PC-3 (cell line): ENCODE measurements around the gene ASB5. TPM values are rescaled to one million over a fixed set of nuclear protein-coding genes. Genes with fewer than 3 reads are reported as not detected.

ENCODE experiments used
- ATAC-seq: fragments of 200-7000 bp; cut with Tn5 transposase; 2 replicates; pipeline ENCODE4 v1.9.1; 2020; ENCODE audit warnings: mild to moderate bottlenecking, moderate library complexity
- BruUV-seq: library from RNA; stranded (reverse); fragments of 400-500 nt; replicated peaks from 2 replicates; lab custom pipeline; 2021; lab: Mats Ljungman, UMichigan
- CTCF ChIA-PET: fragments of 300-600 bp; sonication (Branson Sonifier 250); formaldehyde crosslinking; loops from one replicate; lab custom pipeline; 2022; ENCODE audit warnings: antibody characterized with exemption; lab: Charles Lee
- POLR2A ChIA-PET: fragments of 300-600 bp; sonication (Branson Sonifier 250); formaldehyde crosslinking; loops from one replicate; lab custom pipeline; 2022; ENCODE audit warnings: antibody characterized with exemption; ENCODE audit not compliant: unreplicated experiment; lab: Charles Lee
- DNase-seq: peaks from one replicate; pipeline ENCODE4 v3.0.0-alpha.2; 2015
- H2AFZ ChIP-seq: fragments of 300-600 bp; sonication (generic); 2 replicates; pipeline ENCODE4 v1.6.0; 2016; ENCODE audit warnings: antibody characterized with exemption, low read length
- H3F3A ChIP-seq: fragments of 300-600 bp; sonication (generic); one replicate; pipeline ENCODE4 v1.6.0; 2017; ENCODE audit warnings: antibody characterized with exemption, low read length, control low read depth, mild to moderate bottlenecking; ENCODE audit not compliant: unreplicated experiment
- H3K27ac ChIP-seq: fragments of 300-600 bp; sonication (generic); 2 replicates; pipeline ENCODE4 v1.5.1; 2016; ENCODE audit warnings: mild to moderate bottlenecking, low read length
- H3K27me3 ChIP-seq: fragments of 300-600 bp; sonication (generic); 2 replicates; pipeline ENCODE4 v1.6.1; 2016; ENCODE audit warnings: low read length, mixed read lengths
- H3K36me3 ChIP-seq: fragments of 300-600 bp; sonication (generic); 2 replicates; pipeline ENCODE4 v1.6.1; 2016; ENCODE audit warnings: low read depth, mixed run types, low read length, mixed read lengths
- H3K4me1 ChIP-seq: fragments of 300-600 bp; sonication (generic); 2 replicates; pipeline ENCODE4 v1.5.1; 2016; ENCODE audit warnings: low read length; ENCODE audit not compliant: insufficient read depth
- H3K4me2 ChIP-seq: fragments of 300-600 bp; sonication (generic); 2 replicates; pipeline ENCODE4 v1.6.0; 2016; ENCODE audit warnings: low read length
- H3K4me3 ChIP-seq: fragments of 300-600 bp; sonication (generic); 2 replicates; pipeline ENCODE4 v1.5.1; 2016; ENCODE audit warnings: mild to moderate bottlenecking, low read length, mixed read lengths
- H3K79me2 ChIP-seq: fragments of 300-600 bp; sonication (generic); 2 replicates; pipeline ENCODE4 v1.6.1; 2017; ENCODE audit warnings: low read length, mixed read lengths
- H3K9ac ChIP-seq: fragments of 300-600 bp; sonication (generic); 2 replicates; pipeline ENCODE4 v1.6.0; 2016; ENCODE audit warnings: mild to moderate bottlenecking, low read length
- H3K9me2 ChIP-seq: fragments of 300-600 bp; sonication (generic); replicated peaks from 2 replicates; pipeline ENCODE4 v1.6.1; 2016; ENCODE audit warnings: mixed run types, low read length, mixed read lengths
- H3K9me3 ChIP-seq: fragments of 300-600 bp; sonication (generic); 2 replicates; pipeline ENCODE4 v1.6.1; 2016; ENCODE audit warnings: low read length, mixed read lengths
- H4K20me1 ChIP-seq: fragments of 300-600 bp; sonication (generic); 2 replicates; pipeline ENCODE4 v1.6.1; 2016; ENCODE audit warnings: low read length, mixed read lengths
- CTCF ChIP-seq: fragments of 300-600 bp; sonication (generic); conservative IDR thresholded peaks from 2 replicates; pipeline ENCODE4 v1.5.1; 2017; ENCODE audit warnings: antibody characterized with exemption, low read depth, mild to moderate bottlenecking, low read length
- EZH2 ChIP-seq: fragments of 300-600 bp; sonication (generic); IDR thresholded peaks from one replicate; pipeline ENCODE4 v1.6.1; 2017; ENCODE audit warnings: antibody characterized with exemption, mild to moderate bottlenecking, low read length; ENCODE audit not compliant: unreplicated experiment
- EZH2phosphoT487 ChIP-seq: fragments of 300-600 bp; sonication (generic); IDR thresholded peaks from 2 replicates; pipeline ENCODE4 v1.6.1; 2018; ENCODE audit warnings: mild to moderate bottlenecking, antibody characterized with exemption, low read length, borderline replicate concordance
- intact Hi-C: fragments of 100-400 bp; cut with micrococcal nuclease; formaldehyde crosslinking; loops from 2 replicates; pipeline ENCODE4 v1.9.0; 2023
- total RNA-seq: library from RNA; depleted of rRNA; stranded (reverse); fragments of >200 nt; gene quantifications from 2 replicates; pipeline ENCODE4 v1.2.3, GENCODE V29; 2014

The ASB5 gene
- total RNA-seq, 1 experiment from 2014 or later = not detected

- Histone ChIP-seq H4K20me1 (no peaks in the 10 kb centered on the region), H3K4me2 (no peak overlapping the region), H3K27me3 (no peaks in the 10 kb centered on the region), H3K9ac (no peak overlapping the region), H3K27ac (no peak overlapping the region), H3K4me1 (peaks cover 14% of the 10 kb centered on the region; the same call in 1 of the 2 replicates), H3K36me3 (no peaks in the 10 kb centered on the region), H3F3A (no peaks in the 10 kb centered on the region), H3K79me2 (no peaks in the 10 kb centered on the region), H3K9me2 (no peaks in the 10 kb centered on the region), H3K9me3 (no peaks in the 10 kb centered on the region), H3K4me3 (no peak overlapping the region), H2AFZ (no peak overlapping the region)
- TF ChIP-seq EZH2phosphoT487 (no peak), EZH2 (no peak), CTCF (no peak)
- DNase-seq = peak; percentile 17
- ATAC-seq = no peak
- ChIA-PET CTCF (no interaction called here), POLR2A (no interaction called here)
- BruUV-seq = no TSS peak
- intact Hi-C loops = no loop called here
These were observed 81.4 kb downstream of the ASB5 start for GRCh38 chr4:176187624-176188023.

GRCh38 chr4:176186671-176187395 lies 82.2 kb downstream of the ASB5 start:
- H3K9me2 ChIP-seq = no peaks in the 10 kb centered on the region
- DNase-seq (no peak), ATAC-seq (no peak)
- H3K4me1 ChIP-seq = peaks cover 6% of the 10 kb centered on the region; the same call in 1 of the 2 replicates
- no peaks in the 10 kb centered on the region for H3K36me3 ChIP-seq
- no peaks in the 10 kb centered on the region for H3F3A ChIP-seq
- H3K9me3 ChIP-seq = no peaks in the 10 kb centered on the region
- no peak overlapping the region for H3K27ac ChIP-seq
- H3K9ac ChIP-seq = no peak overlapping the region
- no peaks in the 10 kb centered on the region for H3K79me2 ChIP-seq
- intact Hi-C loops = no loop called here
- no peaks in the 10 kb centered on the region for H4K20me1 ChIP-seq
- no peak for TF ChIP-seq EZH2phosphoT487
- TF ChIP-seq EZH2 = no peak
- TF ChIP-seq CTCF = no peak
- BruUV-seq = no TSS peak
- CTCF ChIA-PET = no interaction called here
- H3K4me3 ChIP-seq = no peak overlapping the region
- H2AFZ ChIP-seq = no peak overlapping the region
- no peaks in the 10 kb centered on the region for H3K27me3 ChIP-seq
- POLR2A ChIA-PET = no interaction called here
- no peak overlapping the region for H3K4me2 ChIP-seq

- Histone ChIP-seq H3K27me3 (no peaks in the 10 kb centered on the region), H3K4me2 (no peak overlapping the region), H3K4me1 (no peaks in the 10 kb centered on the region), H4K20me1 (no peaks in the 10 kb centered on the region), H3K27ac (no peak overlapping the region), H3K9me2 (no peaks in the 10 kb centered on the region), H3K36me3 (no peaks in the 10 kb centered on the region), H3K4me3 (no peak overlapping the region), H3K9me3 (no peaks in the 10 kb centered on the region), H2AFZ (no peak overlapping the region), H3K79me2 (no peaks in the 10 kb centered on the region), H3F3A (no peaks in the 10 kb centered on the region), H3K9ac (no peak overlapping the region)
- ATAC-seq (no peak), DNase-seq (no peak)
- ChIA-PET POLR2A (no interaction called here), CTCF (no interaction called here)
- intact Hi-C loops = no loop called here
- TF ChIP-seq CTCF (no peak), EZH2 (no peak), EZH2phosphoT487 (no peak)
- no TSS peak for BruUV-seq
These were observed 83.0 kb downstream of the ASB5 start for GRCh38 chr4:176186067-176186466.
